ENCODE results near the gene ASTN2.

Gene ASTN2

GRCh38 chr9:117459913-117460312 is 45.1 kb upstream of the ASTN2 start:
- ATAC-seq (ENCODE audit: insufficient read depth, low read depth) = no peak
- no peaks in the 10 kb centered on the region for H3K9me3 ChIP-seq (ENCODE audit: insufficient read depth, low read length, severe bottlenecking)

GRCh38 chr9:117458066-117458465 is 43.2 kb upstream of the ASTN2 start:
- H3K9ac ChIP-seq (ENCODE audit: low read depth, low read length) = no peak overlapping the region
- no peak overlapping the region for H3K27ac ChIP-seq (ENCODE audit: low read length)
- H3K9me3 ChIP-seq (ENCODE audit: insufficient read depth, low read length, severe bottlenecking) = no peaks in the 10 kb centered on the region
- no peaks in the 10 kb centered on the region for H3K27me3 ChIP-seq (ENCODE audit: insufficient read depth, low read length, poor library complexity)
- TF ChIP-seq CTCF (IDR thresholded peaks at IDR 0.05; ENCODE audit: borderline replicate concordance, extremely low read depth, low read length, poor library complexity, severe bottlenecking) (no peak), EZH2 (IDR thresholded peaks at IDR 0.05; ENCODE audit: borderline replicate concordance, low read depth, low read length, severe bottlenecking) (no peak)
- no peaks in the 10 kb centered on the region for H4K20me1 ChIP-seq (ENCODE audit: insufficient read depth, low read length)
- no peak overlapping the region for H3K4me2 ChIP-seq (ENCODE audit: insufficient read depth, low read length)
- H3K36me3 ChIP-seq (ENCODE audit: insufficient read depth, low read length) = no peaks in the 10 kb centered on the region
- no peak overlapping the region for H2AFZ ChIP-seq (ENCODE audit: low read depth, low read length)
- ATAC-seq (ENCODE audit: insufficient read depth, low read depth) (no peak), DNase-seq (no peak)
- no peak overlapping the region for H3K4me3 ChIP-seq (ENCODE audit: low read depth in 1 of 2, low read length in 2 of 2)
- H3K79me2 ChIP-seq (ENCODE audit: insufficient read depth, low read length) = no peaks in the 10 kb centered on the region
- H3K4me1 ChIP-seq (ENCODE audit: insufficient read depth, low read length) = no peaks in the 10 kb centered on the region

More at GRCh38 chr9:117459913-117460312, 45.1 kb upstream of the ASTN2 start:
- H3K4me2 ChIP-seq (ENCODE audit: insufficient read depth, low read length) = no peak overlapping the region
- H3K27me3 ChIP-seq (ENCODE audit: insufficient read depth, low read length, poor library complexity) = no peaks in the 10 kb centered on the region
- no peak overlapping the region for H2AFZ ChIP-seq (ENCODE audit: low read depth, low read length)
- no peak for DNase-seq
- no peaks in the 10 kb centered on the region for H4K20me1 ChIP-seq (ENCODE audit: insufficient read depth, low read length)
- no peaks in the 10 kb centered on the region for H3K79me2 ChIP-seq (ENCODE audit: insufficient read depth, low read length)
- H3K36me3 ChIP-seq (ENCODE audit: insufficient read depth, low read length) = no peaks in the 10 kb centered on the region
- no peaks in the 10 kb centered on the region for H3K4me1 ChIP-seq (ENCODE audit: insufficient read depth, low read length)
- H3K4me3 ChIP-seq (ENCODE audit: low read depth in 1 of 2, low read length in 2 of 2) = no peak overlapping the region
- H3K9ac ChIP-seq (ENCODE audit: low read depth, low read length) = no peak overlapping the region
- no peak overlapping the region for H3K27ac ChIP-seq (ENCODE audit: low read length)
- TF ChIP-seq EZH2 (IDR thresholded peaks at IDR 0.05; ENCODE audit: borderline replicate concordance, low read depth, low read length, severe bottlenecking) (no peak), CTCF (IDR thresholded peaks at IDR 0.05; ENCODE audit: borderline replicate concordance, extremely low read depth, low read length, poor library complexity, severe bottlenecking) (no peak)

- no peak overlapping the region for H3K27ac ChIP-seq (ENCODE audit: low read length)
- no peaks in the 10 kb centered on the region for H3K9me3 ChIP-seq (ENCODE audit: insufficient read depth, low read length, severe bottlenecking)
- TF ChIP-seq CTCF (IDR thresholded peaks at IDR 0.05; ENCODE audit: borderline replicate concordance, extremely low read depth, low read length, poor library complexity, severe bottlenecking) (no peak), EZH2 (IDR thresholded peaks at IDR 0.05; ENCODE audit: borderline replicate concordance, low read depth, low read length, severe bottlenecking) (no peak)
- no peaks in the 10 kb centered on the region for H3K79me2 ChIP-seq (ENCODE audit: insufficient read depth, low read length)
- no peak overlapping the region for H3K4me3 ChIP-seq (ENCODE audit: low read depth in 1 of 2, low read length in 2 of 2)
- H3K4me2 ChIP-seq (ENCODE audit: insufficient read depth, low read length) = no peak overlapping the region
- H2AFZ ChIP-seq (ENCODE audit: low read depth, low read length) = no peak overlapping the region
- no peaks in the 10 kb centered on the region for H3K36me3 ChIP-seq (ENCODE audit: insufficient read depth, low read length)
- H3K4me1 ChIP-seq (ENCODE audit: insufficient read depth, low read length) = no peaks in the 10 kb centered on the region
- H4K20me1 ChIP-seq (ENCODE audit: insufficient read depth, low read length) = no peaks in the 10 kb centered on the region
- no peaks in the 10 kb centered on the region for H3K27me3 ChIP-seq (ENCODE audit: insufficient read depth, low read length, poor library complexity)
- DNase-seq = no peak
- no peak overlapping the region for H3K9ac ChIP-seq (ENCODE audit: low read depth, low read length)
- no peak for ATAC-seq (ENCODE audit: insufficient read depth, low read depth)
Measured at GRCh38 chr9:117454711-117455110, 39.9 kb upstream of the ASTN2 start.

GRCh38 chr9:117453737-117454136 is 38.9 kb upstream of the ASTN2 start:
- Histone ChIP-seq H3K9me3 (ENCODE audit: insufficient read depth, low read length, severe bottlenecking) (no peaks in the 10 kb centered on the region), H3K27me3 (ENCODE audit: insufficient read depth, low read length, poor library complexity) (no peaks in the 10 kb centered on the region), H2AFZ (ENCODE audit: low read depth, low read length) (no peak overlapping the region), H4K20me1 (ENCODE audit: insufficient read depth, low read length) (no peaks in the 10 kb centered on the region), H3K4me3 (ENCODE audit: low read depth in 1 of 2, low read length in 2 of 2) (no peak overlapping the region), H3K9ac (ENCODE audit: low read depth, low read length) (no peak overlapping the region), H3K36me3 (ENCODE audit: insufficient read depth, low read length) (no peaks in the 10 kb centered on the region), H3K4me2 (ENCODE audit: insufficient read depth, low read length) (no peak overlapping the region), H3K27ac (ENCODE audit: low read length) (no peak overlapping the region), H3K4me1 (ENCODE audit: insufficient read depth, low read length) (no peaks in the 10 kb centered on the region), H3K79me2 (ENCODE audit: insufficient read depth, low read length) (no peaks in the 10 kb centered on the region)
- DNase-seq (no peak), ATAC-seq (ENCODE audit: insufficient read depth, low read depth) (no peak)
- TF ChIP-seq EZH2 (IDR thresholded peaks at IDR 0.05; ENCODE audit: borderline replicate concordance, low read depth, low read length, severe bottlenecking) = no peak
- TF ChIP-seq CTCF (IDR thresholded peaks at IDR 0.05; ENCODE audit: borderline replicate concordance, extremely low read depth, low read length, poor library complexity, severe bottlenecking) = no peak

Measured in DND-41 (cell line).